HEK293 (cell line): ENCODE results near the gene POLR3E.
A peak's percentile ranks its signal among the peaks of the same experiment; 100 is the strongest.

ENCODE experiments used
- CTCF ChIA-PET: fragments of 350-600 bp; formaldehyde crosslinking; extraction: SDS; loops from one replicate; lab custom pipeline; 2021; ENCODE audit warnings: antibody characterized with exemption; lab: Yijun Ruan, JAX
- POLR2A ChIA-PET: fragments of 300-600 bp; formaldehyde crosslinking; extraction: SDS; loops from one replicate; lab custom pipeline; 2020; ENCODE audit warnings: antibody characterized with exemption, inconsistent platforms; lab: Yijun Ruan, JAX
- H3K27ac ChIP-seq: fragments of 200-500 bp; sonication (Bioruptor generic); 2 replicates; pipeline ENCODE4 v1.5.1; 2014; ENCODE audit warnings: low read depth, low read length, control low read depth, inconsistent platforms; ENCODE audit errors: extremely low read depth
- H3K36me3 ChIP-seq, 2 experiments: fragments of 200-500 bp in 1 of 2; sonication (Bioruptor generic) in 1 of 2; 1 replicate in 1 of 2; 2 replicates in 1 of 2; pipeline ENCODE4 v1.5.1; 2014 to 2017; ENCODE audit warnings: inconsistent platforms in 2 of 2, low read length in 2 of 2; ENCODE audit not compliant: control insufficient read depth in 2 of 2, insufficient read depth in 1 of 2
- H3K4me1 ChIP-seq: fragments of 200-500 bp; sonication (Bioruptor generic); 2 replicates; pipeline ENCODE4 v1.5.1; 2014; ENCODE audit warnings: mild to moderate bottlenecking, low read length, inconsistent platforms; ENCODE audit not compliant: control insufficient read depth, insufficient read depth
- H3K4me3 ChIP-seq: 2 replicates; pipeline ENCODE4 v1.5.1; 2011; ENCODE audit warnings: low read depth, mild to moderate bottlenecking, control low read depth, low read length, moderate library complexity
- H3K9me3 ChIP-seq: fragments of 200-500 bp; sonication (Bioruptor generic); 2 replicates; pipeline ENCODE4 v1.5.1; 2014; ENCODE audit warnings: low read depth, low read length, inconsistent platforms; ENCODE audit not compliant: control insufficient read depth, insufficient read depth
- BCL11A ChIP-seq: fragments of 450-650 bp; formaldehyde crosslinking; IDR thresholded peaks from 2 replicates; pipeline ENCODE4 v1.5.1; 2016; ENCODE audit warnings: low read depth, missing biosample characterization, missing genetic modification characterization
- MEIS1 ChIP-seq: sonication (generic); formaldehyde crosslinking; IDR thresholded peaks from 2 replicates; pipeline ENCODE4 v1.8.1; 2022; ENCODE audit warnings: missing genetic modification reagents, mild to moderate bottlenecking, borderline replicate concordance
- OVOL3 ChIP-seq: fragments of 450-650 bp; formaldehyde crosslinking; IDR thresholded peaks from 2 replicates; pipeline ENCODE4 v1.5.1; 2016; ENCODE audit warnings: missing biosample characterization, missing genetic modification characterization
- SALL2 ChIP-seq: fragments of 450-650 bp; formaldehyde crosslinking; IDR thresholded peaks from 2 replicates; pipeline ENCODE4 v1.5.0; 2017; ENCODE audit warnings: missing biosample characterization, mild to moderate bottlenecking, missing genetic modification characterization, borderline replicate concordance
- ZBTB1 ChIP-seq: fragments of 450-650 bp; formaldehyde crosslinking; IDR thresholded peaks from 2 replicates; pipeline ENCODE4 v1.5.1; 2016; ENCODE audit warnings: missing biosample characterization, missing genetic modification characterization
- ZNF112 ChIP-seq: fragments of 450-650 bp; formaldehyde crosslinking; IDR thresholded peaks from 2 replicates; pipeline ENCODE4 v1.5.0; 2017; ENCODE audit warnings: missing biosample characterization, missing genetic modification characterization
- ZNF121 ChIP-seq: fragments of 450-650 bp; formaldehyde crosslinking; IDR thresholded peaks from 2 replicates; pipeline ENCODE4 v1.5.1; 2016; ENCODE audit warnings: missing biosample characterization, missing genetic modification characterization
- ZNF157 ChIP-seq: fragments of 450-650 bp; formaldehyde crosslinking; IDR thresholded peaks from 2 replicates; pipeline ENCODE4 v1.5.1; 2016; ENCODE audit warnings: missing biosample characterization, missing genetic modification characterization
- ZNF248 ChIP-seq: fragments of 450-650 bp; formaldehyde crosslinking; IDR thresholded peaks from 2 replicates; pipeline ENCODE4 v1.5.1; 2017; ENCODE audit warnings: missing biosample characterization, missing genetic modification characterization
- ZNF302 ChIP-seq: fragments of 450-650 bp; formaldehyde crosslinking; IDR thresholded peaks from 2 replicates; pipeline ENCODE4 v1.5.1; 2016; ENCODE audit warnings: missing biosample characterization, missing genetic modification characterization, low read depth
- ZNF341 ChIP-seq: fragments of 450-650 bp; formaldehyde crosslinking; IDR thresholded peaks from 2 replicates; pipeline ENCODE4; 2016; ENCODE audit warnings: low read depth, missing biosample characterization, missing genetic modification characterization
- ZNF391 ChIP-seq: fragments of 450-650 bp; formaldehyde crosslinking; IDR thresholded peaks from 2 replicates; pipeline ENCODE4 v1.5.1; 2016; ENCODE audit warnings: low read depth, missing biosample characterization, missing genetic modification characterization, borderline replicate concordance
- ZNF48 ChIP-seq: fragments of 450-650 bp; formaldehyde crosslinking; IDR thresholded peaks from 2 replicates; pipeline ENCODE4 v1.5.1; 2016; ENCODE audit warnings: missing biosample characterization, missing genetic modification characterization
- ZNF558 ChIP-seq: fragments of 450-650 bp; formaldehyde crosslinking; IDR thresholded peaks from 2 replicates; pipeline ENCODE4 v1.5.1; 2016; ENCODE audit warnings: missing biosample characterization, missing genetic modification characterization
- ZNF677 ChIP-seq: fragments of 450-650 bp; IDR thresholded peaks from 2 replicates; pipeline ENCODE4 v1.5.0; 2018; ENCODE audit warnings: missing biosample characterization, mild to moderate bottlenecking, missing genetic modification characterization, moderate library complexity
- TF ChIP-seq, protein P1 (sequence below): fragments of 450-650 bp; formaldehyde crosslinking; IDR thresholded peaks from 2 replicates; pipeline ENCODE4 v1.5.1; 2017; ENCODE audit warnings: missing biosample characterization, missing genetic modification characterization
- TF ChIP-seq, protein P2 (sequence below): fragments of 450-650 bp; formaldehyde crosslinking; IDR thresholded peaks from 2 replicates; pipeline ENCODE4 v1.5.1; 2016; ENCODE audit warnings: missing biosample characterization, missing genetic modification characterization, low read depth
- TF ChIP-seq, protein P3 (sequence below): fragments of 450-650 bp; formaldehyde crosslinking; IDR thresholded peaks from 2 replicates; pipeline ENCODE4 v1.5.1; 2016; ENCODE audit warnings: missing biosample characterization, missing genetic modification characterization

Gene POLR3E

DNA sequence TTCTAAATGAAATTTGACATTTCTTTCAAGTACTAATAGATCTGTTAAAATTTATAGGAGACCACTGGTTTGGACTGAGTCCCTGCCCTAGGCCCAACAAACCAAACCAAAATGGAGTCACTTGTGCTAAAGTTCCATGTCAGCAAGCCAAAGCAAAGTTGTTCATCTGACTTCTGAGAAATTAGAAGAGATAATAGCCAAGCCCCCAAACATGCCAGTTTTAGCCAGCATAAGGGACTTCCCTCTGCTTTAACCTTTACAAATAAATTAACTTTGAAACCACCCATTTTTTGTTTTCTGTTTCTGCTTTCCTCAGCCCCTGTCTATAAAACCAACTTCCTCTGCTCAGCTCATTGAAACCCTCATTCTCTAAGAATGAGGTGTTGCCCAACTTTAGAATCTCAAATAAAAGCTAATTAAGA, 58.3 kb downstream of the POLR3E start:
- CTCF ChIA-PET: no interaction called here
- no peaks in the 10 kb centered on the region for H3K9me3 ChIP-seq
- no peak for TF ChIP-seq ZNF157 (tag by site-specific recombination)
- TF ChIP-seq, protein P1, sequence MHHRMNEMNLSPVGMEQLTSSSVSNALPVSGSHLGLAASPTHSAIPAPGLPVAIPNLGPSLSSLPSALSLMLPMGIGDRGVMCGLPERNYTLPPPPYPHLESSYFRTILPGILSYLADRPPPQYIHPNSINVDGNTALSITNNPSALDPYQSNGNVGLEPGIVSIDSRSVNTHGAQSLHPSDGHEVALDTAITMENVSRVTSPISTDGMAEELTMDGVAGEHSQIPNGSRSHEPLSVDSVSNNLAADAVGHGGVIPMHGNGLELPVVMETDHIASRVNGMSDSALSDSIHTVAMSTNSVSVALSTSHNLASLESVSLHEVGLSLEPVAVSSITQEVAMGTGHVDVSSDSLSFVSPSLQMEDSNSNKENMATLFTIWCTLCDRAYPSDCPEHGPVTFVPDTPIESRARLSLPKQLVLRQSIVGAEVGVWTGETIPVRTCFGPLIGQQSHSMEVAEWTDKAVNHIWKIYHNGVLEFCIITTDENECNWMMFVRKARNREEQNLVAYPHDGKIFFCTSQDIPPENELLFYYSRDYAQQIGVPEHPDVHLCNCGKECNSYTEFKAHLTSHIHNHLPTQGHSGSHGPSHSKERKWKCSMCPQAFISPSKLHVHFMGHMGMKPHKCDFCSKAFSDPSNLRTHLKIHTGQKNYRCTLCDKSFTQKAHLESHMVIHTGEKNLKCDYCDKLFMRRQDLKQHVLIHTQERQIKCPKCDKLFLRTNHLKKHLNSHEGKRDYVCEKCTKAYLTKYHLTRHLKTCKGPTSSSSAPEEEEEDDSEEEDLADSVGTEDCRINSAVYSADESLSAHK: peak; percentile 51; the same call in 1 of the 2 replicates
- TF ChIP-seq, all 188 proteins: peak for 1
- Histone ChIP-seq H3K27ac (no peak overlapping the region), H3K36me3 (peaks cover 0 to 21% of the 10 kb centered on the region in 2 experiments; a peak in 2 of 3 replicates), H3K4me1 (peaks cover 8% of the 10 kb centered on the region), H3K4me3 (no peak overlapping the region)
- POLR2A ChIA-PET: interaction anchor here (1.3 to 2.3 kb wide), 2 partner anchors 20 to 795 kb away, joined by 3 to 9 read pairs; partner anchors contain the start of gene CDR2

DNA sequence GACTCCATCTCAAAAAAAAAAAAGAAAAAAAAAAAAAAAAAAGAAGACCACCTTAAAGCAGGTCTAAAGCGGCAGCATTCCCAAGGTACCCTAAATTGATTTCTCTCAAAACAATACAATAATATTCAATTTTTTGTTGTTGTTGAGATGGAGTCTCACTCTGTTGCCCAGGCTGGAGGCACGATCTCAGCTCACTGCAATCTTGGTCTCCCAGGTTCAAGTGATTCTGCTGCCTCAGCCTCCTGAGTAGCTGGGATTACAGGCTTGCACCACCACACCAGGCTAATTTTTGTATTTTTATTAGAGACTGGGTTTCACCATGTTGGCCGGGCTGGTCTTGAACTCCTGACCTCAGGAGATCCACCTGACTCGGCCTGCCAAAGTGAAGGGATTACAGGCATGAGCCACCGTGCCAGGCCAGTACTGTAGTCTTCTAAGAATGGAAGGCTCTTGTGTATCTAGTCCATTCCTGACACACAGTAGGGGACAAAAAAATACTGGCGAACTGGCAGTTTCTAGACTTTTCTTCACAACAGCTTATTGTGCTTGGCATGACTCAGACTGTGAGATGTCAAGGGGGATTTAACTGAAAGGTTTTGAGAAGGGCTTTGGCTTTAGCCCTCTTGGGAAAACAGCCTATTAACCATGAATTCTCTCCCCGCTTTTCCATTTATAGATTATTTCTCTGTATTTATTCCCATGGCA, 59.9 kb downstream of the POLR3E start:
- ChIA-PET CTCF (interaction anchor here (0.8 kb wide), 1 partner anchor 9 kb away, joined by 3 read pairs; no protein-coding TSS in a partner anchor), POLR2A (interaction anchor here (1.0 to 1.5 kb wide), 2 partner anchors 16 to 30 kb away, joined by 3 to 5 read pairs; no protein-coding TSS in a partner anchor)
- Histone ChIP-seq H3K36me3 (peaks cover 0 to 13% of the 10 kb centered on the region in 2 experiments; a peak in 2 of 3 replicates), H3K4me1 (peaks cover 14% of the 10 kb centered on the region), H3K4me3 (no peak overlapping the region), H3K9me3 (no peaks in the 10 kb centered on the region), H3K27ac (no peak overlapping the region)
- TF ChIP-seq, protein P1: peak; percentile 78
- TF ChIP-seq, protein P2, sequence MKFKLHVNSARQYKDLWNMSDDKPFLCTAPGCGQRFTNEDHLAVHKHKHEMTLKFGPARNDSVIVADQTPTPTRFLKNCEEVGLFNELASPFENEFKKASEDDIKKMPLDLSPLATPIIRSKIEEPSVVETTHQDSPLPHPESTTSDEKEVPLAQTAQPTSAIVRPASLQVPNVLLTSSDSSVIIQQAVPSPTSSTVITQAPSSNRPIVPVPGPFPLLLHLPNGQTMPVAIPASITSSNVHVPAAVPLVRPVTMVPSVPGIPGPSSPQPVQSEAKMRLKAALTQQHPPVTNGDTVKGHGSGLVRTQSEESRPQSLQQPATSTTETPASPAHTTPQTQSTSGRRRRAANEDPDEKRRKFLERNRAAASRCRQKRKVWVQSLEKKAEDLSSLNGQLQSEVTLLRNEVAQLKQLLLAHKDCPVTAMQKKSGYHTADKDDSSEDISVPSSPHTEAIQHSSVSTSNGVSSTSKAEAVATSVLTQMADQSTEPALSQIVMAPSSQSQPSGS (tag by site-specific recombination): no peak
- TF ChIP-seq OVOL3 (no peak), ZNF121 (peak; percentile 68; the same call in 1 of the 2 replicates), ZNF248 (tag by site-specific recombination) (no peak)

DNA sequence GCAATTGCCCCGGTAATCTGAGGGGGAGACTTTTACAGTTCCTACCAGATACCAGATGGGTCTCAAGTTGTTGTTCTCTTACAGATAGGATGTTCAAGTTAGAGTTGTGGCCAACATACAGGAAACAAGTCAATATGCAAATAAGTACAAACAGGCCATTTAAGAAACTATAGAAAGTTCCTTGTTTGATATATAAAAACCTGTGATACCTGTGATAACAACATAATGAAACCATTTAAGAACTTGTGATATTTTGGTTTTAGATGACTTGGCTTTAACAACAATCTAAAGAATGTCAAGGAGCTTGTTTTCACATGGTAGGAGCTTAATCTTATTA, 60.4 kb downstream of the POLR3E start:
- Histone ChIP-seq H3K4me3 (no peak overlapping the region), H3K9me3 (no peaks in the 10 kb centered on the region), H3K36me3 (peaks cover 0 to 12% of the 10 kb centered on the region in 2 experiments; a peak in 2 of 3 replicates), H3K27ac (no peak overlapping the region), H3K4me1 (peaks cover 14% of the 10 kb centered on the region)
- POLR2A ChIA-PET: interaction anchor here (1.0 to 1.5 kb wide), 2 partner anchors 16 to 29 kb away, joined by 3 to 5 read pairs; no protein-coding TSS in a partner anchor
- CTCF ChIA-PET: interaction anchor here (0.7 to 0.8 kb wide), 2 partner anchors 8 to 32 kb away, joined by 3 read pairs; no protein-coding TSS in a partner anchor
- TF ChIP-seq SALL2 (tag by site-specific recombination) (no peak), ZNF391 (tag by site-specific recombination) (no peak), ZNF302 (no peak), ZNF341 (tag by site-specific recombination) (no peak), ZBTB1 (tag by site-specific recombination) (no peak), ZNF112 (tag by site-specific recombination) (no peak), ZNF48 (no peak), MEIS1 (CRISPR knock-in tag) (no peak), BCL11A (tag by site-specific recombination) (no peak), ZNF677 (no peak), ZNF558 (tag by site-specific recombination) (no peak)
- TF ChIP-seq, protein P3, sequence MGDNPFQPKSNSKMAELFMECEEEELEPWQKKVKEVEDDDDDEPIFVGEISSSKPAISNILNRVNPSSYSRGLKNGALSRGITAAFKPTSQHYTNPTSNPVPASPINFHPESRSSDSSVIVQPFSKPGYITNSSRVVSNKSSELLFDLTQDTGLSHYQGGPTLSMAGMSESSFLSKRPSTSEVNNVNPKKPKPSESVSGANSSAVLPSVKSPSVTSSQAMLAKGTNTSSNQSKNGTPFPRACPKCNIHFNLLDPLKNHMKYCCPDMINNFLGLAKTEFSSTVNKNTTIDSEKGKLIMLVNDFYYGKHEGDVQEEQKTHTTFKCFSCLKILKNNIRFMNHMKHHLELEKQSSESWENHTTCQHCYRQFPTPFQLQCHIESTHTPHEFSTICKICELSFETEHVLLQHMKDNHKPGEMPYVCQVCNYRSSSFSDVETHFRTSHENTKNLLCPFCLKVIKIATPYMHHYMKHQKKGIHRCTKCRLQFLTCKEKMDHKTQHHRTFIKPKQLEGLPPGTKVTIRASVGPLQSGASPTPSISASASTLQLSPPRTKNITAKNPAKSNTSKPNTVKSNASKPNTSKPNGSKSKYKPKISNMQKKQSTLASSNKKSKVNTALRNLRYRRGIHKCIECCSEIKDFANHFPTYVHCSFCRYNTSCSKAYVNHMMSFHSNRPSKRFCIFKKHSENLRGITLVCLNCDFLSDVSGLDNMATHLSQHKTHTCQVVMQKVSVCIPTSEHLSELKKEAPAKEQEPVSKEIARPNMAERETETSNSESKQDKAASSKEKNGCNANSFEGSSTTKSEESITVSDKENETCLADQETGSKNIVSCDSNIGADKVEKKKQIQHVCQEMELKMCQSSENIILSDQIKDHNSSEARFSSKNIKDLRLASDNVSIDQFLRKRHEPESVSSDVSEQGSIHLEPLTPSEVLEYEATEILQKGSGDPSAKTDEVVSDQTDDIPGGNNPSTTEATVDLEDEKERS: no peak
